Fibroblast of mammary gland (primary cell): ENCODE measurements around the gene CDC42SE2.
"Not testable (repeated sequence)": the region's sequence is repeated elsewhere in the genome, so short reads cannot be mapped to it uniquely, and the experiment has no call there.

Experiments used
- DNase-seq: peaks from one replicate; pipeline ENCODE4 v3.0.0-alpha.2; 2010; ENCODE audit warnings: low read depth
- H3K4me3 ChIP-seq: 2 replicates; pipeline ENCODE4 v1.5.1; 2011; ENCODE audit warnings: low read depth, mild to moderate bottlenecking, low read length, moderate library complexity; ENCODE audit not compliant: control insufficient read depth
- CTCF ChIP-seq: conservative IDR thresholded peaks from 2 replicates; pipeline ENCODE4 v1.5.1; 2011; ENCODE audit warnings: low read depth, low read length, inconsistent platforms; ENCODE audit not compliant: control insufficient read depth, insufficient read depth

Gene CDC42SE2

DNA sequence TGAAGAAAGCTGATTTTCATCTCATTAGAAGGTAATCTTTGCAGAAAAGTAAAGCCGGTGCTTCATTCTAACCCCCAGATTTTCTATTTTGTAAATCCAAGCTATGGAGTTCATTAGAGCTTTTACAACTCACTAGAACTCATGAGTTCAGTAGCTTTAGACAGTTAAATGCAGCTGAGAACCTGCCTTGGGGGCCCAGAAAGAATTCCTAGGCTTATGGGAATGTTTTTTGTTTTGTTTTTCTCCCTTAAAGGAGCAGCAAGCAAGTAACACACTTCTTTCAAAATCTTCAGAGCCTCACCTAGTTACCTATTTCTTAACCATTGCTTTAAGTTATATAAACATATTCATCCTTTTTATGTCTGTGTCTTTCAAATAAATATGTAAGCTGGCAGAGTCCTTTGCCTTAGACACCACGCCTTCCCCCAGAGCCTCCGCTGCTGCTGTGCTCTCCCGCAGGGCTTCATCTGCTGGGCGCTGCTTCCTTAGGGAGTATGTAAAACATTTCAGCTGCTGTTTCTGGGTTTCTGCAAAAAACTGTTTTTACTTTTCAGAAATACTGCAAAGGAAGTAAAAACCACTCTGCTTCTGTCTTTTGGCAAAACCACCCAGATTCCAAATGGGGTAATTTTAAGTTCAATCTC is 132.9 kb downstream of the CDC42SE2 start:
- no peak for TF ChIP-seq CTCF
- no peak for DNase-seq
- no peak overlapping the region for H3K4me3 ChIP-seq

DNA sequence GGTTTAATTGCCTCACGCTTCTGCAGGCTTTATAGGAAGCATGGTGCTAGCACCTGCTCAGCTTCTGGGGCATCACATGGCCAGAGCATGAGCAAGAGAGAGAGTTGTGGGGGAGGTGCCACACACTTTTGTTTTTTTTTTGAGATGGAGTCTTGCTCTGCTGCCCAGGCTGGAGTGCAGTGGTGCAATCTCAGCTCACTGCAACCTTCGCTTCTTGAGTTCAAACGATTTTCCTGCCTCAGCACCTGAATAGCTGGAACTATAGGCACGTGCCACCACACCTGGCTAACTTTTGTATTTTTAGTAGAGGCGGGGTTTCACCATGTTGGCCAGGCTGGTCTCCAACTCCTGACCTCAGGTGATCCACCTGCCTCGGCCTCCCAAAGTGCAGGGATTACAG is 135.2 kb downstream of the CDC42SE2 start:
- H3K4me3 ChIP-seq, DNase-seq: not testable (repeated sequence)

GRCh38 chr5:131400585-131400984 is 136.7 kb downstream of the CDC42SE2 start:
- no peak for TF ChIP-seq CTCF
- no peak for DNase-seq
- H3K4me3 ChIP-seq, result no peak overlapping the region

DNA sequence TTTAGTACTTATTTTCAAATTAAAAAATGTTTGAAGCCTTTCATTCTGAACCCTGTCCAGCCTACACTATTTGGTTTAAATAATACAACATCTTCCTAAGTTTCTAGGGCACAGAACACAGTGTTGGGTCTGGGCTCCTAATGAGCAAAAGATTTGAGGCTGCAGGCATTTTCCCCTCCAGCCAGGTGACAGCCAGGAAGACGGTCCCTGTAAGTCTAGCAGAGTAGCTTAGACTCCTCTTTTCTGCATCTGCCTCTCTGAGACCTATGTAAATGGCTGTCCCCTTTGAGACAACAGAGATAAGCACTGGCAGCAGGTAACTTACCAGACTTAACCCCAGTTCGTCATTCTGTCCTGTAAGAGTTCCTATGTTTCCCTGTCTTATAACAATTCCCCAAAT is 141.8 kb downstream of the CDC42SE2 start:
- H3K4me3 ChIP-seq, result no peak overlapping the region
- no peak for TF ChIP-seq CTCF
- no peak for DNase-seq

GRCh38 chr5:131406076-131406475 is 142.2 kb downstream of the CDC42SE2 start:
- no peak for TF ChIP-seq CTCF
- no peak for DNase-seq
- no peak overlapping the region for H3K4me3 ChIP-seq

DNA sequence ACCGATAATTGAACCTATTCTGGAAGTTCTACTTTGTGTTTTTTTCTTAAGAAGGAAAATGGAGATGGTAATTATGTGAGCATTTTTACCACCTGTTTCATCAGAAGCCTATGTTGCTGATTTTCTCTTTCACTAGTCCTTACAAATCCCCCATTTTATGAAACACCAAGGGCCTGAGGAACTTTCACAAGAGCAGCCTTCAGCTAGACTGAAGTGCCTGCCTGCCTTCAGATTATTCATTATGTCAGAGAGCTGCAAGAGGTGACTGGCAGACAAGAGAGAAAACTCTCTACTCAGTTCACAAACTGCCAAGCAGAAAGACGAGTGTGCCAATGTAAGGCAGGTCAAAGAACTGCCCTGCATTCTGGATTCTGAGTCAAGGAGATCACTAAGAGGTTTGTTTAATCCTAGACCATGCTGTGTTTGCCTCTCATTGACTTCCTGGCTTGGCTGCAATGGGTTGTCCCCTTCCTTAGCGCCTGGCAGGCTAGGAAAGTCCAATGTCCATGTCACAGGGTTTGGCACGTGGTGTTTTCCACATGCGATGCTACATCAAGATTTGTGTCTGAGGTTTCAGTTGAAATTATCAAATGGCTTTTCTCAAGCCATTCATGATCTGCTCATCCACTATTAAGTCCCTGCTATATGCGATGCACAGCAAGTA is 143.3 kb downstream of the CDC42SE2 start:
- DNase-seq, result no peak
- TF ChIP-seq CTCF, result no peak
- H3K4me3 ChIP-seq, result no peak overlapping the region

- TF ChIP-seq CTCF, result no peak
Observed at GRCh38 chr5:131413605-131414559, 150.0 kb downstream of the CDC42SE2 start.

More at GRCh38 chr5:131413605-131414559, 150.0 kb downstream of the CDC42SE2 start:
- no peak overlapping the region for H3K4me3 ChIP-seq
- peak; percentile 56 for DNase-seq
